CD4-positive, alpha-beta memory T cell (primary cell): ENCODE data around the gene AGTR1. TPM values are rescaled to one million over a fixed set of nuclear protein-coding genes. Genes with fewer than 3 reads are reported as not detected.

Source experiments
- CTCF ChIA-PET: fragments of 350-600 bp; sonication (Branson Sonifier 250); formaldehyde crosslinking; loops from one replicate; lab custom pipeline; 2021; ENCODE audit warnings: inconsistent platforms; ENCODE audit not compliant: partially characterized antibody; lab: Charles Lee
- POLR2A ChIA-PET: fragments of 350-600 bp; sonication (Branson Sonifier 250); formaldehyde crosslinking; loops from one replicate; lab custom pipeline; 2021; ENCODE audit not compliant: partially characterized antibody; lab: Charles Lee
- DNase-seq, 5 donors: peaks; one replicate each; pipeline versions ENCODE4 v3.0.0 to v3.0.0-alpha.2; 2020 to 2022; ENCODE audit warnings: mixed read lengths in 1 of 5
- H3K27ac ChIP-seq: one replicate; pipeline ENCODE4 v1.7.0; 2013; ENCODE audit warnings: low read depth, low read length
- H3K27me3 ChIP-seq: 2 replicates; pipeline ENCODE4 v1.7.0; 2013; ENCODE audit warnings: mild to moderate bottlenecking, low read length, moderate library complexity; ENCODE audit not compliant: insufficient read depth
- H3K36me3 ChIP-seq: 2 replicates; pipeline ENCODE4 v1.7.0; 2013; ENCODE audit warnings: mild to moderate bottlenecking, low read length, moderate library complexity; ENCODE audit not compliant: insufficient read depth
- H3K4me1 ChIP-seq: 2 replicates; pipeline ENCODE4 v1.7.0; 2013; ENCODE audit warnings: mild to moderate bottlenecking, low read length, moderate library complexity; ENCODE audit not compliant: insufficient read depth
- H3K4me3 ChIP-seq, 2 donors: one replicate each; pipeline ENCODE4 v1.7.0; 2013; ENCODE audit warnings: low read length in 2 of 2, mild to moderate bottlenecking in 1 of 2
- H3K9me3 ChIP-seq, 2 donors: one replicate each; pipeline ENCODE4 v1.7.0; 2013; ENCODE audit warnings: low read length in 2 of 2, control low read depth in 1 of 2; ENCODE audit not compliant: control insufficient read depth in 1 of 2
- H3K27ac Mint-ChIP-seq, 7 donors: one replicate each; pipeline ENCODE4 v1.8.0; 2020 to 2021; ENCODE audit warnings: mixed read lengths in 7 of 7, mild to moderate bottlenecking in 6 of 7, inconsistent platforms in 3 of 7, moderate library complexity in 3 of 7
- H3K27me3 Mint-ChIP-seq, 2 donors: one replicate each; pipeline ENCODE4 v1.8.0; 2020 to 2021; ENCODE audit warnings: mixed read lengths in 2 of 2
- H3K36me3 Mint-ChIP-seq, 2 donors: one replicate each; pipeline ENCODE4 v1.8.0; 2020 to 2021; ENCODE audit warnings: mixed read lengths in 2 of 2, inconsistent platforms in 1 of 2, mild to moderate bottlenecking in 1 of 2
- H3K4me1 Mint-ChIP-seq, 4 donors: one replicate each; pipeline ENCODE4 v1.8.0; 2020 to 2021; ENCODE audit warnings: mixed read lengths in 4 of 4, mild to moderate bottlenecking in 1 of 4
- H3K4me3 Mint-ChIP-seq, 8 donors: one replicate each; pipeline ENCODE4 v1.8.0; 2020 to 2021; ENCODE audit warnings: mixed read lengths in 8 of 8, mild to moderate bottlenecking in 7 of 8, moderate library complexity in 6 of 8, inconsistent platforms in 3 of 8
- H3K9me3 Mint-ChIP-seq, 8 donors: one replicate each; pipeline ENCODE4 v1.8.0; 2020 to 2021; ENCODE audit warnings: mixed read lengths in 8 of 8, mild to moderate bottlenecking in 5 of 8, inconsistent platforms in 3 of 8, moderate library complexity in 1 of 8
- intact Hi-C: fragments of 100-400 bp; cut with micrococcal nuclease; formaldehyde crosslinking; loops from one replicate; pipeline ENCODE4 v1.15.1; 2023
- polyA plus RNA-seq, 2 donors: library from polyadenylated mRNA; unstranded; fragments of 300-500 nt; fragmentation: Illumina TruSeq; gene quantifications; one replicate each; pipeline ENCODE4 v1.2.3, GENCODE V29; 2021
- total RNA-seq, 2 experiments: library from RNA; stranded (reverse); gene quantifications; one replicate each; pipeline ENCODE4 v1.2.3, GENCODE V29; 2021

Gene AGTR1
- total and polyA plus RNA-seq, 4 experiments from 2014 or later: not detected

GRCh38 chr3:148736086-148736485, 38.4 kb downstream of the AGTR1 start:
- no peak overlapping the region for H3K27ac Mint-ChIP-seq
- Histone ChIP-seq H3K27ac (no peak overlapping the region), H3K4me1 (no peaks in the 10 kb centered on the region), H3K4me3 (no peak overlapping the region), H3K36me3 (no peaks in the 10 kb centered on the region), H3K9me3 (no peaks in the 10 kb centered on the region), H3K27me3 (no peaks in the 10 kb centered on the region)
- DNase-seq: no peak
- POLR2A ChIA-PET: no interaction called here
- H3K4me3 Mint-ChIP-seq: no peak overlapping the region
- no peaks in the 10 kb centered on the region for H3K36me3 Mint-ChIP-seq
- H3K27me3 Mint-ChIP-seq: peaks cover 0 to 1% of the 10 kb centered on the region in 2 donors
- CTCF ChIA-PET: no interaction called here
- H3K4me1 Mint-ChIP-seq: no peaks in the 10 kb centered on the region
- H3K9me3 Mint-ChIP-seq: peaks cover 0 to 3% (median 0%) of the 10 kb centered on the region in 8 donors
- intact Hi-C loops: no loop called here

DNA sequence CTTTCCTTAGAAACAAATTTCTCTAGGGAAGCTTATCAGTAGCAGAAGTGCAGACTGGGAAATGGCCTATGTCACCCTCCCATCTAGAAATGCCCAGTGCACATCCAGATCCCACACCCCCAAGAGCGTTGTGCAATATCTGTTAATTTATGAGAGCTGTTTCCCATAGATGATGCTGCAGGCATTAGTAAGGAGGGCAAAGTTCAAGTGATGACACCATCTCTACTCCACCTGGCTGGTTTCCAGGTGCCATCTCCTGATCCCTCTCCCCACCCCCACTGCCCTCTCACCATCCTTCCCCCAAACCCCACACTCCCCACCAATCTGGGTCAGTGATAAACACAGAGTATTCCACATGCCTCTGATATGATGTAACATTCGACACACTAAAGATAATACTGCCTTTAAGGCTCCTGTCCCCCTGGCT, 39.4 kb downstream of the AGTR1 start:
- Mint-ChIP-seq H3K4me1 (no peaks in the 10 kb centered on the region), H3K4me3 (no peak overlapping the region), H3K36me3 (no peaks in the 10 kb centered on the region), H3K9me3 (peaks cover 0 to 2% (median 0%) of the 10 kb centered on the region in 8 donors), H3K27ac (no peak overlapping the region), H3K27me3 (peaks cover 0 to 1% of the 10 kb centered on the region in 2 donors)
- no peak overlapping the region for H3K4me3 ChIP-seq
- H3K27ac ChIP-seq: no peak overlapping the region
- CTCF ChIA-PET: no interaction called here
- intact Hi-C loops: no loop called here
- H3K27me3 ChIP-seq: no peaks in the 10 kb centered on the region
- no peaks in the 10 kb centered on the region for H3K36me3 ChIP-seq
- DNase-seq: no peak
- H3K4me1 ChIP-seq: no peaks in the 10 kb centered on the region
- H3K9me3 ChIP-seq: no peaks in the 10 kb centered on the region
- POLR2A ChIA-PET: no interaction called here

- intact Hi-C loops: no loop called here
- H3K36me3 Mint-ChIP-seq: no peaks in the 10 kb centered on the region
- H3K27me3 Mint-ChIP-seq: peaks cover 0 to 1% of the 10 kb centered on the region in 2 donors
- ChIA-PET POLR2A (no interaction called here), CTCF (no interaction called here)
- Histone ChIP-seq H3K27me3 (no peaks in the 10 kb centered on the region), H3K27ac (no peak overlapping the region), H3K4me3 (no peak overlapping the region), H3K36me3 (no peaks in the 10 kb centered on the region), H3K4me1 (no peaks in the 10 kb centered on the region), H3K9me3 (no peaks in the 10 kb centered on the region)
- H3K4me3 Mint-ChIP-seq: no peak overlapping the region
- H3K4me1 Mint-ChIP-seq: no peaks in the 10 kb centered on the region
- no peak for DNase-seq
- no peak overlapping the region for H3K27ac Mint-ChIP-seq
- peaks cover 0 to 1% (median 0%) of the 10 kb centered on the region in 8 donors for H3K9me3 Mint-ChIP-seq
Measured at GRCh38 chr3:148739720-148740119, 42.0 kb downstream of the AGTR1 start.

- Mint-ChIP-seq H3K27ac (no peak overlapping the region), H3K27me3 (peaks cover 0 to 1% of the 10 kb centered on the region in 2 donors), H3K4me1 (no peaks in the 10 kb centered on the region), H3K9me3 (peaks cover 0 to 1% (median 0%) of the 10 kb centered on the region in 8 donors), H3K4me3 (no peak overlapping the region), H3K36me3 (no peaks in the 10 kb centered on the region)
- DNase-seq: no peak
- intact Hi-C loops: no loop called here
- Histone ChIP-seq H3K9me3 (no peaks in the 10 kb centered on the region), H3K4me1 (no peaks in the 10 kb centered on the region), H3K36me3 (no peaks in the 10 kb centered on the region), H3K27me3 (no peaks in the 10 kb centered on the region), H3K27ac (no peak overlapping the region), H3K4me3 (no peak overlapping the region)
- ChIA-PET CTCF (no interaction called here), POLR2A (no interaction called here)
Measured at GRCh38 chr3:148740291-148740690, 42.6 kb downstream of the AGTR1 start.

GRCh38 chr3:148741219-148741618, 43.5 kb downstream of the AGTR1 start:
- H3K4me1 Mint-ChIP-seq: no peaks in the 10 kb centered on the region
- POLR2A ChIA-PET: no interaction called here
- H3K9me3 Mint-ChIP-seq: peaks cover 0 to 1% (median 0%) of the 10 kb centered on the region in 8 donors
- Histone ChIP-seq H3K36me3 (no peaks in the 10 kb centered on the region), H3K4me1 (no peaks in the 10 kb centered on the region), H3K27me3 (no peaks in the 10 kb centered on the region), H3K27ac (no peak overlapping the region), H3K4me3 (no peak overlapping the region), H3K9me3 (no peaks in the 10 kb centered on the region)
- H3K27ac Mint-ChIP-seq: no peak overlapping the region
- no peak for DNase-seq
- no peak overlapping the region for H3K4me3 Mint-ChIP-seq
- peaks cover 0 to 1% of the 10 kb centered on the region in 2 donors for H3K27me3 Mint-ChIP-seq
- intact Hi-C loops: no loop called here
- CTCF ChIA-PET: no interaction called here
- H3K36me3 Mint-ChIP-seq: no peaks in the 10 kb centered on the region

GRCh38 chr3:148742118-148742517, 44.4 kb downstream of the AGTR1 start:
- H3K9me3 ChIP-seq: no peaks in the 10 kb centered on the region
- no peaks in the 10 kb centered on the region for H3K4me1 ChIP-seq
- H3K27ac ChIP-seq: no peak overlapping the region
- no peaks in the 10 kb centered on the region for H3K27me3 ChIP-seq
- Mint-ChIP-seq H3K4me1 (no peaks in the 10 kb centered on the region), H3K36me3 (no peaks in the 10 kb centered on the region), H3K27me3 (peaks cover 0 to 3% of the 10 kb centered on the region in 2 donors), H3K27ac (no peak overlapping the region), H3K4me3 (no peak overlapping the region), H3K9me3 (peaks cover 0 to 3% (median 0%) of the 10 kb centered on the region in 8 donors)
- H3K4me3 ChIP-seq: no peak overlapping the region
- H3K36me3 ChIP-seq: no peaks in the 10 kb centered on the region
- POLR2A ChIA-PET: no interaction called here
- CTCF ChIA-PET: no interaction called here
- no peak for DNase-seq
- intact Hi-C loops: no loop called here

- no peak overlapping the region for H3K4me3 ChIP-seq
- intact Hi-C loops: no loop called here
- H3K27me3 ChIP-seq: no peaks in the 10 kb centered on the region
- H3K4me1 ChIP-seq: no peaks in the 10 kb centered on the region
- no peaks in the 10 kb centered on the region for H3K4me1 Mint-ChIP-seq
- no peak overlapping the region for H3K4me3 Mint-ChIP-seq
- no peak overlapping the region for H3K27ac Mint-ChIP-seq
- peaks cover 0 to 1% of the 10 kb centered on the region in 2 donors for H3K27me3 Mint-ChIP-seq
- POLR2A ChIA-PET: no interaction called here
- H3K27ac ChIP-seq: no peak overlapping the region
- H3K36me3 Mint-ChIP-seq: no peaks in the 10 kb centered on the region
- no peaks in the 10 kb centered on the region for H3K36me3 ChIP-seq
- no peak for DNase-seq
- CTCF ChIA-PET: no interaction called here
- no peaks in the 10 kb centered on the region for H3K9me3 ChIP-seq
- H3K9me3 Mint-ChIP-seq: peaks cover 0 to 4% (median 0%) of the 10 kb centered on the region in 8 donors
Measured at GRCh38 chr3:148746053-148746452, 48.4 kb downstream of the AGTR1 start.

DNA sequence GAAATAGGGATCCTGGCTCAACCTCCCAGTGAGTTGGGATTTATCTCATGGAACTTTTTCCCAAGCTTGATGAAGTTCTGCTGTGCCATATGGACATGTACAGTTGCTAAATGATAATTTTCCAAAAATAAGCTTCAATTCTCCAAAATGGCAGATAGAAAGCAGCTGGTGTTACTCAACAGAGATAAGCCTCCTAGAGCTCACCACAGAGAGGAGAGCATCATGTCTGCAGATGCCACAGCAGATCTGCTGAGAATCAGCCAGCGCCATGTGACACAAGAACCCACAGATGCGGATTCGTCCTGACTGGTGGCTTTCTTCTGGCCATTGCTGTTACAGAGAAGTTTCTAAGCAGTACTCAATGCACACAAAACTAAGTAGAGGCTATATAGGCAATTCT, 50.6 kb downstream of the AGTR1 start:
- Histone ChIP-seq H3K27me3 (no peaks in the 10 kb centered on the region), H3K4me3 (no peak overlapping the region), H3K27ac (no peak overlapping the region), H3K9me3 (no peaks in the 10 kb centered on the region), H3K4me1 (no peaks in the 10 kb centered on the region), H3K36me3 (no peaks in the 10 kb centered on the region)
- H3K9me3 Mint-ChIP-seq: peaks cover 0 to 4% (median 0%) of the 10 kb centered on the region in 8 donors
- intact Hi-C loops: no loop called here
- no peak overlapping the region for H3K27ac Mint-ChIP-seq
- no peak for DNase-seq
- H3K27me3 Mint-ChIP-seq: peaks cover 0 to 1% of the 10 kb centered on the region in 2 donors
- H3K36me3 Mint-ChIP-seq: peaks cover 0 to 1% of the 10 kb centered on the region in 2 donors
- no peaks in the 10 kb centered on the region for H3K4me1 Mint-ChIP-seq
- ChIA-PET POLR2A (no interaction called here), CTCF (interaction anchor here (0.7 kb wide), 1 partner anchor 978 kb away, joined by 3 read pairs; no protein-coding TSS in a partner anchor)
- no peak overlapping the region for H3K4me3 Mint-ChIP-seq
